Effector CD4-positive, alpha-beta T cell (primary cell): ENCODE data around the gene ALKBH3.

ENCODE experiments used
- DNase-seq: peaks from one replicate; pipeline ENCODE4 v3.0.0-alpha.2; 2020
- total RNA-seq: gene quantifications from one replicate; lab custom pipeline; 2026; lab: John Stamatoyannopoulos, UW

Gene ALKBH3
- total RNA-seq: 15.6 reads per million, percentile 41 among the genes with 10 or more reads in this experiment

DNA sequence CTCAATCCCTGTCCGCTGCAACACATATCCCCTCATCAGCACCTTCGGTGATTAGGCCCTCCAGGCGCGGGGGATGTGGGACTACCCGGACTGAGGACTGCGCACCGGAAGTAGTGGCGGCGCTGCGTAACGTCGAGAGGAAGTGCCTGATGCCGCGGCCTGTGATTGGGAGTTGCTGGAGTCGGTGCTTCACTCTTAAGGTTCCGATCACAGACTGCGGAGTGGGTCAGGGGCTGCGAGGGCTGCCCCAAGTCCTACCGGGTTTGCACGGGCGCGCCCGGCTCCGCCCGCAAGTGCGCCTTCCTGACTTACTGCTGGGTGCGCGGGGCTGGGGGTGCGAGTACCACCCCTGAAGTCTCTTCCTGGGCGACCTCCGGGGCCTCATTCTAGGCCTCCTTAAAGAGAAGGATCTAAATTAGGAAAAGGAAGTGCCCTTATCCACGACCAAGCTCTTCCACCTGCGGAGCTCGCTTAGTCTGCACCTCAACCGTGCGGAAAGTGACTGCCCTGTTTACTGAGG, at the start of gene ALKBH3:
ALKBH3 (plus strand) TSS at position 192 of the 520 bp plus-strand sequence. CDS start 1,822 bp downstream, outside the sequence.
- DNase-seq: peak; percentile 87

GRCh38 chr11:43830928-43831440, 49.6 kb upstream of the ALKBH3 start:
- DNase-seq: no peak

GRCh38 chr11:43832536-43832935, 48.1 kb upstream of the ALKBH3 start:
- DNase-seq: no peak

- DNase-seq: no peak
These were observed 47.0 kb upstream of the ALKBH3 start for GRCh38 chr11:43833657-43834073.

- DNase-seq: no peak
These were observed 46.3 kb upstream of the ALKBH3 start for GRCh38 chr11:43834286-43834685.

GRCh38 chr11:43835104-43835503, 45.5 kb upstream of the ALKBH3 start:
- DNase-seq: no peak

- DNase-seq: no peak
These were observed 42.8 kb upstream of the ALKBH3 start for GRCh38 chr11:43837879-43838278.

DNA sequence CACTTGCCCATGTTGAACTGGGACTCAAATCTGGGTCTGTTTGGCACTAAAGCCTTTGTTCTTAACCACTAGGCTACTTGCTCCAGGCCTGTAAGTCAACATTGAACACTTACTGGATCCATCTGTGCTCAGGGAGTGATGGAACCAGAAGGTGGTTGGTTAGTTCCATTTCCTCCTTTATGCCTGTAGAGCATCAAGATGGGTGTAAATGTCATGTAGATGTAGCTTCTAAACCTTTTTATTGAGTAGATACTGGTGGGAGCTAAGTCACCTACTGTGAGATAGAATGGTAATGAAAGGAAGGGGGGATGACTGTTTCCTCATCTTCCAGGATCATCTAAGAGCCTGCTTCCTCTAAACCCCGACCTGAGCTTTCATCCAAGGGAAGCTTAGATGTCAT, 38.6 kb upstream of the ALKBH3 start:
- DNase-seq: no peak

DNA sequence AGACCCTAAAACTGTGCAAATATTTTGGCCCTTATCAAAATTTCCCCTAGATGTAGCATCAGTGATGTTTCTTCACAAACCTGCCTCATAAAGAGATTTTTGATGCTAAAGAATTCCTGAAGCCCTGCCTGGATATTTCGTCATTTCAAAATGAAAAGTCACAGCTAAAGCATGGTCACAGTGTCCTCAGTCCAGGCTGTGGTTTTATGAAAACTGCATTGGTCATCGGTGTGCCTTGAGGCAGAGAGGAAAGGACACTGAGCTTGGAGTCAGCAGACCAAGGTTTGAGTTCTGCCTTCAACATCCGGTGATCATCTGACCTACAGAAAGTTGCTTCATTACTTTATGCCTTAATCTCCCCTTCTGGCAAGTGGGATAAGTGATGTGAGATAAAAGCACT, 34.8 kb upstream of the ALKBH3 start:
- no peak for DNase-seq

DNA sequence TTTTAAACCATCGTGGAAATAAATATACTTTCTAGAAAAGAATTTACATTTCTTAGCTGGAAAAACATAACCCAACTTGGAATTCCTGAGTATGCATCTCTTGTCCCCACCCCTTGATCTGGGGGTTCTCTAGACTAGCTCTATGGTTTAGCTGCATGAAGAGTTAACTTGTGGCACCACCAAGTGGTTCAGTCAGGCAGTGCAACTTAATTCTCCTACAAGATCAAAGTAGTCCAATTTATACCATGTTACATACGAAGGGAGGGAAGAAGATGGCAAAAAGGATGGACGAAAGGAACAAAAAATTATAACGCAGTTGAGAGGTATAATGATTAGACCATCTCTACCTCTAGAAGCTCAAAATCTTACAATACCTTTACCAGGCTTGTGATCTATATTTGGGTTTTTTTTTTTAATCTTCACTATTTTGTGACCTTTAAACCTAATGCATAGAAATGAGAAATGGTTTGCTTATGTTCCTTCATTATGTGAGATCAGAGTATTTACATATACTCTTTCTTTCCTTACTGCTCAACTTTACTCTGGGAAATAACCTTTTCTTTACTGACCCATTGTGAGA, 28.5 kb upstream of the ALKBH3 start:
- DNase-seq: peak; percentile 16

DNA sequence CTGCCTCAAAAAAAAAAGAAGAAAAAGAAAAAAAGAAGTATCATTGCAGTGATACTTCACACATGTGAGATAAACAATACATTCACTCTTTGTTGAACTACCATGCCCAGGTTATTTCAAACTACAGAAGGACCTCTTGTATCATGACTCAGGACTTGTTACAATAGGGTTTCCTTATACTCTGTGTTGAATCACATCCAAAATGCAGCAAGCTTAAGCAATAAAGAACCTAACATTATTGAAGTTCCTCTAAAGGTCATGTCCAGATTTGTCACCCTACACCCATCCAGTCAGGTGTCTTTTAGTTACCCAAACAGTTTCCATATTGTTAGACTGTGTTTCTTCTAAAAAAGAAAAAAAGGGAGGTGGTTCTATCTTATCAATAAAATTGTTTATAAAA, 26.9 kb upstream of the ALKBH3 start:
- no peak for DNase-seq

DNA sequence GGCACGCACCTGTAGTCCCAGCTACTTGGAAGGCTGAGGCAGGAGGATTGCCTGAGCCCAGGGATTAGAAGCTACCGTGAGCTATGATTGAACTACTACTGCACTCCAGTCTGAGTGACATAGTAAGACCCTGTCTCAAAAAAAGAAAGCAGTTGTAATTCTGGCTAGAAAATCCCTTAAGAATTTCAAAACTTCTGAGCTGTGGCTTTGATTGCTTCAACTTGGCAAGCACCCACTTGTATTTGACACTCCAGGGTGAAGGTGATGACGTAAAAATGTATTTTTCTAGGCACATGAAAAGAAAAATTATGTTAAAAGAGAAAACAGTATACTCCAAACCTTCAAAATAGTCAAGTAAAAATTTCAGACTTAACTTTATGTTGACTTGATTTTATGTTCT, 23.6 kb upstream of the ALKBH3 start:
- no peak for DNase-seq

- DNase-seq: no peak
These were observed 19.5 kb upstream of the ALKBH3 start for GRCh38 chr11:43861141-43861540.

DNA sequence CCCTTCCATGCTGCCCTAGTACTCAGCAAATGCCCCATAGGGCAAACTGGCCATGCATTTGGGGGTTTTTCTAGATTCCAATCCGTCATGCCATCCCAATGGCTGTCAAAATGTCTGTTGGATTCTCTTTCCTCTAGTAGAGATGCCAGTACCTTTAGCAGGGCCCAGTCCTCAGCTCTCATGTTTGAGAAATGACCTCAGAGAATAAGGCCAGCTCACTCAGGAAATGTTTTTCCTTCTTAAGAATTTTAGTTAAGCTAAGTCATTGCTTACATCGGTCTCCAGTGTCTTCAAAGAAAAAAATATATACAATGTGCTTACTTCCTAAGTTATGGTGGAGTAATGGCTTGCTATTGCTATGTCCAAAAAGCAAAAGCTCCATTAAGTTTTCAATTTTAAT, 14.1 kb upstream of the ALKBH3 start:
- DNase-seq: no peak

DNA sequence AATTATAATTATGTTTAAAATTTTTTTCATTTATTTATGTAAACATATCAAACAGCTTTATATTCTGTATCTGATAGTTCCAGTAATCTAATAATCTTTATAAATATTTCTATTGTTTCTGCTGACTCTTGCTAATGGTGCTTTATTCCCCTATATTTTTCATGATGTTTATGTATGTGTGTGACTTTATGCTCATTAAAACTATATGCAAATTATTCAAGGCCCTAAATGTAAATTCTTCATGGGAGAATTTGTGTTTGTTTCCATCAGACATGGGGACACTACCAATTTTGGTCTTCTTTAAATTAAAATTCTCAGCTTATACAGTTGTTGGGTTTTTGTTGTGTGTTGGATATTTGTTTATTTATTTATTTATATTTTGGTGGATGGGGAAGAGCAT, 13.7 kb upstream of the ALKBH3 start:
- DNase-seq: no peak

- DNase-seq: no peak
These were observed 11.6 kb upstream of the ALKBH3 start for GRCh38 chr11:43868852-43869567.

DNA sequence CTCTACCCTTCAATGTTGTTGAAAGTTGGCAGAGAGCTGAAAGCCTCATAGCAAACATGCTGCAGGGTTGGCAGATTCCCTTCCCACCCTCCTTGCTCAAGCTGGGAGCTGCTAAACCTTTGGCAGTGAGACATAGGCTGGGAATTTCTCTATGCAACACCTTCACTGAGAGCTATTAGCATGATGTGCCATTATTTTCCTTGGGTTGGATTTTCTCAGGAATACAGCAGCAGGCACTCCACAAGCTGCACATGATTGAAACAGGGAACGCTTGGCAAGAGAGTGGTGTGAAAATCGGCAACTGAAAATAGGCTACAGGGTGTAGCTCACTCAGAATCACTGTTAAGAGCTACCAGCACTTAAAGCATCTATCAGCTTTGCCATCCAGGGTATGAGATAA, 9.6 kb upstream of the ALKBH3 start:
- DNase-seq: no peak

- DNase-seq: no peak
These were observed 7.6 kb upstream of the ALKBH3 start for GRCh38 chr11:43872995-43873394.

DNA sequence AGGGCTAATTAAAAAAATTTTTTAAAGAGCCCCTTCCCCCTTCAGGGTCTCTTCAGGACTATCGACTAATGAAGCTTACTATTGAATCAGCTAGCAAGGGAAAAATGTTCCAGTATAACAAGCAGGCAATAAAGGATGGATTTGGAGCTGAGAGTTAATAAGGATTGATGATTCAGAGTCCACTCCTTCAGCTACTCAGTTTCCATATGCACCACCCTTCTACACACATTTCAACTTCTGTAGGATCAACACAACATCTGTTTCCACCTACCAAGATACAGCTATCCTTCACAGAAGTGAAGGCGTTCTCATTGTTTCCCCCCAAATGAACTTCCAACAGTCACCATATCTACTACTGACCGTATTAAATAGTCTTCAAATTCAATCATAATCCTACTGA, 6.6 kb upstream of the ALKBH3 start:
- DNase-seq: no peak

- no peak for DNase-seq
These were observed 5.9 kb upstream of the ALKBH3 start for GRCh38 chr11:43874738-43875137.

DNA sequence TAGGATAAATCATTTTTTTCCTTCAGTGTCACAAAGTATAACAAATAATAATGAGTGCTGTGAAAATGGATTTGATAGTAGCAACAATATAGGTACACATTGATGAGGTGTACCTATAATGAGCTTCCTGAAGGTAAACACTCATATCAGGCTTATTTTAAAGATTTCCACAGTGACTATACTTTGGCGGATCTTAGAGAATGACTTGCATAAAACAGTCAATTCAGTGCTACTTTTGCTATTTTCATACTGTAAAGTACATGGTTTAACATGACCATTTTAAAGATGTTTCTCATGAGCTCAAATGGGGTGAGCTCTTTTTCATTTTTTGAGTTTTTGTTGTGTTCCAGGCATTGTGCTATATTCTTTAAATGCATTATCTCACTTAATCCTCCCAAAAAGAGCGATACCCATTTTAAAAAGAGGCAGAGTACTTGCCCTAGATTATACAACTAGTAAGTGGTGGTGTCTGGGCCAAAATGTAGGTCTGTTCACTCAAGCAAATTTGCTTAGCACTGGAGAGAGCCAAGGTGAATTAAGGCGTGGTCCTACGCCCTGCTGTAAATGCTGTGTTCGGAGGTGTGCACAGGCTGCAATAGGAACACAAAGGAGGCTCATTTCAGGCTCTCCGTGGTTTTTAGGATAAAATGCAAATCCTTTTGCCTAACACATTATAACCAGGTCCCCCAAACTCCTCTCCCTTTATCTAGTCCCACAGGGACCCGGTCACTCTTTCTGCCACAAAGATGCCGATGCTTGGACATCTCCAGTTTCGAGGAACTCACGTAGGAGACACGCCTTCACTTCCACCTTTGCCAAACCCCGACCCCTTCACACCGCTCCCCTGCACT, 617 bp upstream of the ALKBH3 start:
- no peak for DNase-seq

GRCh38 chr11:43892851-43893250, 12.2 kb downstream of the ALKBH3 start:
- DNase-seq: no peak

- DNase-seq: no peak
These were observed 13.9 kb downstream of the ALKBH3 start for GRCh38 chr11:43894546-43894945.
